Caki2 (cell line): ENCODE results near the gene SMG6. TPM values are rescaled to one million over a fixed set of nuclear protein-coding genes. Genes with fewer than 3 reads are reported as not detected.
"Not testable (repeated sequence)": the region's sequence is repeated elsewhere in the genome, so short reads cannot be mapped to it uniquely, and the experiment has no call there.

Source experiments
- DNase-seq: peaks from one replicate; pipeline ENCODE4 v3.0.0-alpha.2; 2015; ENCODE audit warnings: low read depth
- in situ Hi-C: cut with HindIII; loops from 2 replicates; pipeline ENCODE4 v1.10.0; 2016; ENCODE audit warnings: low sequenced_read_pairs, low pct_unique_long_range_greater_than_20kb, mixed read lengths
- total RNA-seq: library from RNA; depleted of rRNA; stranded (reverse); fragments of >200 nt; shearing (Covaris generic); gene quantifications from 2 replicates; pipeline ENCODE4 v1.2.3, GENCODE V29; 2014; ENCODE audit warnings: low replicate concordance

Gene SMG6
- total RNA-seq, 1 experiment from 2014 or later, result 5.8 TPM

GRCh38 chr17:2146132-2146871, 157.3 kb downstream of the SMG6 start:
- no peak for DNase-seq
- in situ Hi-C loops, result no loop called here

DNA sequence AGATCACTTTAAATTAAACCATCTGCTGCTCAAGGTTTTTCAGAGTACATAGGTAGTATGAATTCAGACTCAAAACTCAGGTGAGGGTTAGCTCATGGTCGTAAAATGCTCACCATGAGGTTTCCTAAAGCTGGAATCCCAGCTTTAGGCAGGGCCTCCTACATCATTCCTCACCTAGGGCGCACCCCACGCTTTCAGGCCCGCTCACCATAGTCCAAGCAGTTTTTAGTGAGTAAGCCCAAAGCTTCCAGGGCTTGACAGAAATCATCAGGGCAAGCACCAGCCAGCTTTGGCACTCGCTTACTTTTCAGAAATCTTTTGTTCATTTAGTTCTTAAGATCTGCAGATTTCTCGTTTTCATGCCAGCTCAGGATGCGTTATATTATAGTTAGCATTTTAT, 158.9 kb downstream of the SMG6 start:
- in situ Hi-C loops, result no loop called here
- DNase-seq, result no peak

- DNase-seq, result no peak
- in situ Hi-C loops, result no loop called here
These were observed 160.3 kb downstream of the SMG6 start for GRCh38 chr17:2143332-2143731.

DNA sequence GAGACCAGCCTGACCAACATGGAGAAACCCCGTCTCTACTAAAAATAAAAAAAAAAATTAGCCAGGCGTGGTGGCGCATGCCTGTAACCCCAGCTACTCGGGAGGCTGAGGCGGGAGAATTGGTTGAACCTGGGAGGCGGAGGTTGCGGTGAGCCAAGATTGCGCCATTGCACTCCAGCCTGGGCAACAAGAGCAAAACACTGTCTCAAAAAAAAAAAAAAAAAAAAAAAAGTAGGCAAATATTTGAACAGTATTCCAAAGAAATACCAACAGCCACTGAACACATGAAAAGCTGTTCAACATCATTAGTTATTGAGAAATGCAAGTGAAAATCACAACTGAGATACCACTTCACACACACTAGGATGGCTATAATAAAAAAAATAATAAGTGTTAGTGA, 160.9 kb downstream of the SMG6 start:
- in situ Hi-C loops, result not testable (repeated sequence)

GRCh38 chr17:2140683-2141082, 162.9 kb downstream of the SMG6 start:
- DNase-seq, result no peak
- in situ Hi-C loops, result no loop called here

More for the DNA sequence above, 160.9 kb downstream of the SMG6 start:
- DNase-seq, result not testable (repeated sequence)

GRCh38 chr17:2138761-2139160, 164.8 kb downstream of the SMG6 start:
- DNase-seq, result peak; percentile 47
- in situ Hi-C loops, result no loop called here

DNA sequence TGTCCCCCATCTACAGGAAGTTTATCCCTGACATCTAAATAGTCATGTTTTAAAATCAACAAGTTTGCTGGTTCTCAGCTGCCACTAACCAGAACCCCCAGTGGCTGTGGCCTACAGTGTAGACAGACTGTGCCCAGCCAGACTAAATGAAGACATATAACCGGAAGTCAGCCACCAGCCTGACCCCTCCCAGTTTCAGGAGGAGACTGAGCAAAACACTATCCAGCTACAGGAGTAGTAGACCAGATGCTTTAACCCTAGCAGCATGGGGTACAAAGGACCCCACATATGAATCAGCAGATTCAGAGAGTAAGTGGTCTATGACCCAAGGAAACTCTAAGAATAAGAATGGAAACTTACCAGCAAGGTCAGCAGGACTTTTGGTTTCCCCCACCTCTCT, 165.3 kb downstream of the SMG6 start:
- in situ Hi-C loops, result no loop called here
- DNase-seq, result no peak

- in situ Hi-C loops, result no loop called here
- DNase-seq, result peak; percentile 67
These were observed 166.1 kb downstream of the SMG6 start for GRCh38 chr17:2137342-2138098.

- DNase-seq, result no peak
- in situ Hi-C loops, result no loop called here
These were observed 167.3 kb downstream of the SMG6 start for GRCh38 chr17:2136241-2136640.

DNA sequence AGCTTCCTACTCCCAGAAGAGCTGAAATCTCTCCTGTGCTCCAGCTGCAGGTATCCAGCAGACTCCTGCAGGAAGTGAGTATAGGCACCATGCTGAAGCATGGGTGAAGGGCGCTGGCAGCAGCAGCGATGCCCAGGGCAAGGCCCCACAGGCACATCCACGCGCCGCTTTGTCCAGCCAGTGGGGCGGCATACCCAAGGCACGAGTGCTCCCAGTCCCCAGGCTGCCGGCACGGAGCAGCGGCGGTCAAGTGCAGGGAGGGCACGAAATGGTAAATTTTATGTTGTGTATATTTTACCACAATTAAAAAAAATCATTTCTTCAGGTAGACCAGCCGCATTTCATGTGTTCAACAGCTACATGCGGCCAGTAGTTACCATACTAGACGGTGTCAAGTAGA, 175.6 kb downstream of the SMG6 start:
- no peak for DNase-seq
- in situ Hi-C loops, result no loop called here

DNA sequence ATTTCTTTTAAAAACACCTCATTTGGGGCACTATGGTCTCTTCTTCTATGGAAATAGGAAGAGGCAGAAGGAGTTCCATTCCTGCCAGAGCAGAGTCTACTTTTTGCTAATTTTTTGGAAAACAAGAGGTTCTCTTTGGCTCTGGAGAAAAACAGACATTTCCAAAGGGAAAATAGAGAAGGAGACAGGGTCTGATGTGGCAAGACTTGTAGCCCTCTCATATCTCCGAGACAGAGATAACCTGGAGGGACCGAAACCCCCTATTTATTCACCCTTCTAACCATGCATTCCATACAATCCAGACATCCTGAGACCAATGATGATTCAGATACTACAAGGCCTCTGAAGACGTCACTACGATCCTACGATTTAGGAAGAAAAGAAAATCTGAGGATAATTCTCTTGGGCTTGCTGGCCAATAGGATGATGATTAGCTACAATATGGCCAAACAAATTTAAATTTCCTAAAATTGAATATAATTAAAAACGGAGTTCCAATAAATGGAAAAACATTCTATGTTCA, 178.5 kb downstream of the SMG6 start:
- in situ Hi-C loops, result no loop called here
- no peak for DNase-seq

GRCh38 chr17:2124391-2124790, 179.2 kb downstream of the SMG6 start:
- in situ Hi-C loops, result no loop called here
- no peak for DNase-seq

- DNase-seq, result no peak
- in situ Hi-C loops, result no loop called here
These were observed 180.0 kb downstream of the SMG6 start for GRCh38 chr17:2123375-2124251.

DNA sequence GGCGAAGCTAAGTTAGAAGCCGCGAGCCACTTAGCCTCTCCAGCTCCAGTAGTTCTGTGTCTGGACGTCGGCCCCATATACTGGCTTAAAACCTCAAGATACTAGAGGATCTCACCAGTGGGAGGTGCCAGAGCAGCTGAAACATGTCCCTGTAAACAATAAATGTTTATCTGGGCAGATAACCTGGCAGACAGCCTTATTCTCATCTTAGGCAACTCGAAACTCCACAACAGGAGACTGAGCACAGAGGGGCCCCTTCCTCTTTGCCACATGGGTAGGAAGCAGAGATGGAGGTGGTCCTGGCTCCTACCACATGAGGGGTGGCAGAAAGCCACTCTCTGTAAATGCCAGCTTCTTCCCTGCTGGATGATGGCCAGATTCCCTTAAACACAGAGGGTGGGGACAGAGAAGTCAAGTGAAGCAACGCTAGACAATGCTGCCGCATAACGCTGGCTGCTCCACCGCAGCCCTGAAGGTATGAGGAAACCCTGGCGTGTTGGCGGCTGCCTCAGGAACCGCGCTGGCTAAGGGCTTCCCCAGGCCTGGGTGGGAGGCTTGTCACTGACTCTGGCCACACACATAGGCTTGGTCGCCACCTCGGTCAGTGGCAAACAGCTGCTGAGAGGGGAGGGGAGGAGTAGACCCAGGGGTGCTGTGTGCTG, 180.8 kb downstream of the SMG6 start:
- DNase-seq, result peak; percentile 70
- in situ Hi-C loops, result no loop called here

DNA sequence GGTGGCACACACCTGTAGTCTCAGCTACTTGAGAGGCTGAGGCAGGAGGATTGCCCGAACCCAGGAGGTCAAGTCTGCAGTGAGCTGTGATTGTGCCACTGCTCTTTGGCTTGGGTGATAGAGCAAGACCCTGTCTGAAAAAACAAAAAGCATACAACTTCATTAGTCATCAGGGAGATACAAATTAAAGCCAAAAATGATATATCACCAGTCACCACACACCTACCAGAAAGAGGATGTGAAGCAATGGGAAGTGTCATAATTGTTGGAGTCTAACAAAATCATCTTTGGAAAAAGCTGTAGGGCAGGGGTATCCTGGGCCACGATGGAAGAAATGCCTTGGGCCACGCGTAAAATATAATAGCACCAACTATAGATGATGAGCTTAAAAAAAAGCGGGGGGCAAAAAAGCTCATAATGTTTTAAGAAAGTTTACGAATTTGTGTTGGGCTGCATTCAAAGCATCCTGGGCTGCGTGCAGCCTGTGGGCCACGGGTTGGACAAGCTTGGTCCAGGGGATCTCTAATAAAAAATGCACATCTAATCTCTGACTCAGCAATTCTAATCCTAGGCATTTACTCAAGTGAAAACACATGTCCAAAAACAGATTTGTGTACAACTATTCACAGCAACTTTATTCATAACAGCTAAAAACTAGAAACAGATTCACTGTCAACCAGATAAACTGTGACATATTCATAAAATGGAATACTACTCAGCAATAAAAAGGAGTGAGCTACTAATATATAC, 182.8 kb downstream of the SMG6 start:
- no peak for DNase-seq
- in situ Hi-C loops, result no loop called here

DNA sequence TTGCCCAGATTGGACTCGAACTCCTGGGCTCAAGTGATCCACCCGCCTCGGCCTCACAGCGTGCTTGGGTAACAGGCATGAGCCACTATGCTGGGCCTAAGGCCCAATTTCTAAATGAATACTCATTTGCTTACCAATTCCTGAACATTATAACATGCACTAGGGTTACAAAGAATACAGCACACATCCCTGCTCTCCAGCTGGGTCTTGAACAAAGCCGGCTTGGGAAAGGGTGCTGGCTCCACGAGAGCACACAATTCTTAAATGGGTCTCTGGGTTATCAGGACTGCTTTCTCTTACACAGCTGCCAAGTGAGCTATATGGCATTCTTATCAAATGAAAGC, 190.3 kb downstream of the SMG6 start:
- in situ Hi-C loops, result no loop called here
- DNase-seq, result no peak

GRCh38 chr17:2111691-2112090, 191.9 kb downstream of the SMG6 start:
- DNase-seq, result no peak
- in situ Hi-C loops, result no loop called here

DNA sequence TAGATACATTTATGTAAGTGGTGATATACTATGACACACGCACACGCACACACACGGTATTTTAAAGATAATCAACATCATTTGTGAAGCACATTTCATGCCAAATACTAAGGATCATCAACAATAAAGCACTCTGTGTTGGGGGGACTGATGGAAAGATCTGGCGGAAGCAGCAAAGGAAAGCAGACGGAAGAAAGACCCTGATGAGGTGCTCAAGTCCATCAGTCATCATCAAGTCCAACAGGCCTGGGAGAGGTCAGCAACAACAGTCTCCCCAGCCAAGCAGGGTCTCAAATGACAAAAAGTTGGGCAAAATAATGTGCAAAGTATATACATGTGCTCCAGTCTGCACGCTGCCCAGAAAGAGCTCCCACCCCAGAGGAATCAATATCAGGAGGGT, 193.1 kb downstream of the SMG6 start:
- in situ Hi-C loops, result no loop called here
- no peak for DNase-seq
